GM21723 (cell line): ENCODE data around the gene CCNF.

Experiments used
- ATAC-seq: cut with Tn5 transposase; IDR thresholded peaks from one replicate; pipeline ENCODE4 v1.9.1; 2021; ENCODE audit warnings: mild to moderate bottlenecking, moderate library complexity; ENCODE audit not compliant: unreplicated experiment

CCNF gene

DNA sequence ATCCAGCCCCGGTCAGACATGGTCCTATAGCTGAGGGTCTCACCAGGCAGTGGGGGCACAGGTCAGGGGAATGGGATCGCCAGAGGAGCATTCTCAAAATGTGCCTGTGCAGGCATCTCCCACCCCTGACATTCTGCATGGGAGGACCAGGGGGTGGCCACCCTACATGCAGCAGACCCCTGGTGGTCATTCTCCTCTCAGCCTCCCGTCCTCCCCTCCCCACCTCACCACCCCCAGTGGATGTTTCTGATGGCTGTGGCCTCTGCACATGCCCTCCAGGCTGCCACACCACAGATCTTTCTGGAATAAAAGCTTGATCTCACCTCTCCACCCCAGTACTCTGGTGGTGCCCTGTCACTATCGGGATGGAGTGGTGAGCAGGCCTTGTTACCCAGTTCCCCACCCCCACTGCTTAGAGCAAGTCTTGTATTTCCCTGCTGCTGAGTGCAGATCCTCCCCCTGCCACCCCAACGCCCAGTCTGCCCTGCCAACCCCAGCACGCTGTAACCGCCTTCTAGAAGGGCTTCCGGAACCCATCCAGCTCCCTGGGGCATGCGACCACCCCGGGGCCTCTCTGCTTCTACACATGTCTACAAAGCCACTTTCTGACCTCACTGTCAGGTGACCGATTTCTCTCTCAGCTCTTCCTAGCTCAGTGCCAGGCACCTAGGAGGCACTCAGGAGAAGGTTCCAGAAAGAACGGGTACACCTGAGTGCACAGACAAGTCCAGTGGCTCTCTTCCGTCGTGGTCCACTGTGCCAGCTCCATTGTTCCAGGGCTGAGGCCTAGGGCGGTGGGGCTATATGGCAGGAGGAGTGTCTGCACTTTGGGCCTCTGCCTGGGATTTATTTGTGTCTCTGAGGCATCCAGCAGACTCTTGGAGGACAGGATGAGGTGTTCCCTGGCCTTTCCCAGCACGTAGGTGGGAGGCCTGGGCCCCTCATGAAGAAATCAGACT lies 55.0 kb downstream of the CCNF start:
- no peak for ATAC-seq

DNA sequence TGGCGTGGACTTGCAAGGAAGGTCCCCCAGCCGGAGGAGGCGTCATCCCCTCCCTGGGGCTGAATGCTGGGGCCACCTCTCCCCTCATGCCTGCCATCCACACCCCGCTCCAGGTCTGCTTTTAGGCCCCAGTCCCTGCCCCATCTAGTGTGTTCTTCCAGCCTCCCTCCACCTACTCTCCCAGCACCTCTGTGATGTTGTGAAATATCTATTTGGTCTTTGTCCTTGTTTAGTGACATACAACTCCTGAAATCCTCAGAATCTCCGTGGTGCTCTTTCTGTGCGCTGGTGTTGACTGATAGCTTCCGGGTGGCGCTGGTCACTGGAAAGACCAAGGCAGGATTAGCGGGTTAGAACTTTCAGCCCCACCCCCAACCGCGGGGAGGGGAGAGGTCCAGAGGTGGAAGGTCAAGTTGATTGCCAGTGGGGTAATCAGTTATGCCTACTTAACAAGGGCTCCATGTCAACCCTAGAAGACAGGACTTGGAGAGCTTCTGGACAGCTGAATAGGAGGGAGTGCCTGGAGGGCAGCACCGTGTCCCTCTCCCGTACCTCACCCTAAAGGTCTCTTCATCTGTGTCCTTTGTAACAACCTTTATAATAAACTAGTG lies 55.8 kb downstream of the CCNF start:
- no peak for ATAC-seq

DNA sequence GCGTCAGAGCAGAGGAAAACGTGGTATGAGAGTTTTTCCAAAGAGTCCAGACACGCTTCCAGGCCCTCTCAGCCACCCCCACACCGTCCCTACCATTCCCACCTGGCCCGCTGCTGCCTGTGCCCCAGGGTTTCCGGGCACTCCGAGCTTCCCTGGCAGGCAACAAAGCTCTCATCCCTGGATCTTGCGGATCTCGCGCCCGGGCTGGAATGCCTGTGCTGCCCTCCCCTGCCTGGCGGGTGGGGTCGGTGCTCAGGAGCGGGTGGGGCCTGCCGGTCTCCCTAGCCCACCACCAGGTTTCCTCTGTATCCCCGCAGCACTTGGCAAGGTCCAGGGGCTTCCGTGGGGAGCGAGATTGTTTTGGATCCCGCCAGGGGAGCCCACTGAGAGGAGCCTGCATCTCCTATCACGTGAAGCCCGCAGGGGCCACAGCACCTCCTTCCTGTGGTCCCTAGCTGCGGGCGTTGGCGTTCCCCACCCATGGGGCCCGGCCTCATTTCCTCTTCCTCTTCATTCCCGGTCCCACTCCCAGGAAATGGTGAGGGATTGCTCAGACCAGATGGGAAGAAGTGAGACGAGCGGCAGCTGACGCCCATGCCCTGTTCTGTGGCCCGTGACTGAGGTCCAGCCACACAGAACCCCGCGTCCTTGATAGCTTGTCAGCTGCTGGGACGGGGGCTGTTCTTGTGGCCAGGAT lies 56.7 kb downstream of the CCNF start:
- ATAC-seq: no peak

DNA sequence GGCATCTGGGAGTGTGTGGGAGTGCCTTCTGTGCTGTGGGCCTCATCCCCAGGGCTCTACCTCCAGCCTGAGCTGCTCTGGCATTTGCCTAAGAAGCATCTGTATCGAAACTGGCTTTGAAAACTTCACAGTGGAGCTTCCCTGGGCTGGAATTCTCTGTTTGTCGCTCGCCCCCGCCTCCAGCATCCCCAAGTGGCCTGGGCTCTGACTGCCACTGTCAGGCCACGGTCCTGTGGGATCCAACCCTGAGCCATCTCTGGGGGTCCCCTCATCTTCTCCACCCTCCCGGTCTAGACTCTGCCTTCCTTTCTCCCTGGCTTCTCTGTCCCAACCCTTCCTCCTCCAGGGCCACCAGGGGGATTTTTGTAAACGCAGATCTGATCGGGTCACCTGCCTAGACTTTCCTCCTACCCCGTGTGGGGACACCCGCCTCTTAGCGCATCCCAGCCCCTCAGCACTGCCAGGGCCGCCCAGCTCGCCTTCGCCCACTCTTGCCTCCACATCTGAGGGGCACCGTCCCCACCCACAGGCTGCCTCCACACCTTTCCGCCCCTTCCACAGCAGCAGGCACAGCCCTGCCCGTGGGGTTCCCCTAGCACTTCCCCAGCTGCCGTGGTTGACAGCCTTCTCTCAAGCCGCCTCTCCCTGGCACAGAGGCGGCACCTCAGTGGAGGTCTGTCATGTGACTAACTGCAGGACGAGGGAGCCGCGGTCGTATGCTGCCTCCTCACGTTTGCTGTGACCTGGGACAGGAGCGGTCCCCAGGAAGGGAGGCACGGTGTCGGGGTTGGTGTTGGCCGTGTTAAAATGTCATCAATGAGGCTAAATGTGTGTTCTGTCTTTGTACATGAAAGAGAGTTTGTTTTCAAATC lies 57.6 kb downstream of the CCNF start:
- ATAC-seq: peak; percentile 75

DNA sequence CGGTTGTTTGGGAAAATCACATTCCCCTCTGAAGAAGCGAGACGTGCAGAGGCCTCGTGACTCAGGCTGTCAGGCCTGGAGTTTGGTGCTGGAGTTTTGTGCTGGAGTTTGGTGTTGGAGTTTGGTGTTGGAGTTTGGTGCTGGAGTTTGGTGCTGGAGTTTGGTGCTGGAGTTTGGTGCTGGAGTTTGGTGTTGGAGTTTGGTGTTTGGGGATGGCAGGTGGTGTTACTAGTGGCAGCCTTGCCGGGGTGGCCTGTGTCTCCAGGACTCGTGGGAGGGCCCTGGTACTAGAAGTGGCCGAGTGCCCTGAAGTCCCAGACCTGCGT lies 58.2 kb downstream of the CCNF start:
- no peak for ATAC-seq

DNA sequence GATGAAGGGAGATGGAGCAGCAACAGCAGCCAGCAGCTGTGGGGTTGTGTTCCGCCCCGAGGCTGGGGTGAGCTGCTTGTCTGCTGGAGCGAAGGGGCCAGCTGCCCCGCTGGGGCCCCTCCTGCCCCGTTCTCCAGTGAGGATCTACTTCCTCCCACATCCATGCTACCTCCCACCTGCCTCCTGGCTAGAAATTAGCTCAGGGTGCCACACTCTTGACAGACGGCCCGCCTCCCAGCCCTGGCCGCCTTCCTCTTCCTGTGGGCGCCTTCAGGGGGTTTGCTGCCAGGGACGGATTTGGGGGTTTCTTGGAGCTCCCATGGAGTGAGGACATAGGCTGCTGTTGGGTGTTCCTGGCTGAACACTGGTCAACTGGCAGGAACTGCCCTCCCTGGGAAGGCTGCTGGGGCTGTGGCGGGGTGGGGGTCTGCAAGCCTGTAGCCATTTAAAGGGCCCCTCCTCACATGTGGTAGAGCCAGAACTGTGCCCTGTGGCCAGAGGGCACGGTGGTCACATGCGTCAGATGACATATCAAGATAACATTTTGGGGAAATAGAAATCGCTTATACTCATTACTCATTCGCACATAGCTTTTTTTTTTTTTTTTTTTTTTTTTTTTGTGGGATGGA lies 58.8 kb downstream of the CCNF start:
- ATAC-seq: no peak

DNA sequence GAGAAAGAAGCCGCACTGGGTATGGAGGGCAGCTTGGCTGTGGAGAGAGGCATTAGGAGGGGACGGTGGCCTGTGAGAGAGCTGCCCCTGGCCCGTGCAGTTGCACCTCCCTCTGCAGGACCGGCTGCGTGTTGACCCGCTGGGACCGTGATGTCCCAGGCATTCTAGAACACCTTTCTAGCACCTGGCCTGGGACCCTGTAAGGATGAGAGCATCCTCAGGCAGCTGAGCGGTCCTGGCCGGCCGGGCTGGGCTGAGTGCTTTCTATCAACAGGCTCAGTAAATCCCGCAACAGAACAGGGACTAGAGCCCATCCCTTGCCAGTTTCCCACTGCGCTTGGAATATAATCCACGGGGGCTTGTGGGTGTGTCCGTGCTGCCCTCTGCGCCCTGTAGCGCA lies 60.3 kb downstream of the CCNF start:
- ATAC-seq: no peak

DNA sequence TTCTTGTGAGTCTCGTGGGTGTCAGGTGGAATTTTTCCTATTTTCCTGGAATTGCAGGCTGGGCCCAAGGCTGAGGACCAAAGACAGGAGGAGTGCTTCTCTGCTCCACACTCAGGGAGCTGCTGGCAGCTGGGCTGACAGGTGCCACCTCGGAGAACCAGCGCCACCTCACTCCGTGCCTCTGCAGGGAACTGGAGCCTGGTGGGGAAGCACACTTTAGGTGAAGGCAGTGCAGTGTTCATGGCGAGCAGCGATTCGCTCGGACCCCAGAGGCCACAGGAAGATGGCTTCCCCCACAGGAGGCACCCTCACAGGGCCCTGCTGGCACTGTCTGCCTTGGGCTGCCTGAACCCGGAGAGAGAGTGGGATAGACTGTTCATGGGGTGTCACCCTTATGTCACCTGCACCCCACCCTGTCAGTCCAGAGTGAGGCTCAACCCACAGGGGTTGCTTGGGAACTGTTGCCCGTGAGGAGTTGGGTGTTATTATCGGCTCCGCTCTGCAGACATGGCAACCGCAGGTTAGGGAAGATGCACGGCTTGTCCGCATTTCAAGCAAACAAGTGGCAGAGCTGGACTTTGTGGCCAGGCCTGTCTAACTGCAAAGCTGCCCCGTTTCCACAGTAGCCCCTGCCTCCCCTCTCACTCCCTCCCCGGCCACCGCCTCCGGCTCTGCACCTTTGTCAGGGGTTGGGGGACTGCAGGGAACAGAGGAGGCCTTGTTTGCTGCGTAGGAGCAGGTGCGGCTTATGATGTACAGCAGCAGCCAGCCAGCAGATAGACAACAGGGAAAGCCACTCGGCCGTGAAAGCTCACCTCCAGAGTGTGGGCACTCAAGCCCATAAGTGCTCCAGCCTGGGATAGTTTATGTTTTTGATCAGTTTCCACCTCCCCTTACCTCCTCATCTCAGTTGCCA lies 61.2 kb downstream of the CCNF start:
- no peak for ATAC-seq

DNA sequence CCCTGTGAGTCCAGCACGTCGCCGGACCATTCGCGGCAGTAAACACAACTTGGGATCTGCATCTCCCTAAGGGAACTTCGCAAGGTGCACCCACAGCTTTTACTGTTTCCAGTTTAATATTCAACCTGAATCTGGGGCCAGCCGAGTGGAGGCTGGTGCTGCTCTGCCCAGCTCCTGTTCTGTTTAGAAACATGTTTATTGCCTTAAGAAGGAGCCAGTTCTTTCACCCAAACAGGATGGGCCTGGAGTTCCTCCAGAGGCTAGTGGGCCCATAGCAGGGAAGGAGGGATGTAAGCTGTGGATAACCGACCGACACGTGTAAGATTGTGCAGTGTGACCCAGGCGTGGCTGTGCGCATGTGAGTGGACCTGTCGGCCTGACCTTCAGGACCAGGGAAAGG lies 63.0 kb downstream of the CCNF start:
- no peak for ATAC-seq

DNA sequence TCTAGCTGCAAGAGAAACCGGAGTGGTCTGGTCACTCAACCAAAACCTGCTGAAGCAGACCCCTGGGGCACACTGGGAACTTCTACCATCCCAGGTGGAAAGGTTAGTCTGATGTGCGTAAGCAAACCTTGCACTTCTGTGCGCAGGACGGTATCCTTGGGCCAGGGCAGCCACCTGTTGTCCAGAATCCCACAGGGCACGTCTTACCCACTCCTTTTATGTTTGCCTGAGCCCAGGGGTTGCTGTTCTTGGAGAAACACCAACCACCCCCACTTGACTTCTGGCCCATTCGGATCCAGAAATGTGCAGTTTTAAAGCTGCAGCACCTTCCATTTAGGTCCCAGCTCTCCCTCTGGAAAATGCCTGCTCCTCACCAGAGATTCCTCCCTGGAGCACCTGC lies 64.4 kb downstream of the CCNF start:
- ATAC-seq: no peak

DNA sequence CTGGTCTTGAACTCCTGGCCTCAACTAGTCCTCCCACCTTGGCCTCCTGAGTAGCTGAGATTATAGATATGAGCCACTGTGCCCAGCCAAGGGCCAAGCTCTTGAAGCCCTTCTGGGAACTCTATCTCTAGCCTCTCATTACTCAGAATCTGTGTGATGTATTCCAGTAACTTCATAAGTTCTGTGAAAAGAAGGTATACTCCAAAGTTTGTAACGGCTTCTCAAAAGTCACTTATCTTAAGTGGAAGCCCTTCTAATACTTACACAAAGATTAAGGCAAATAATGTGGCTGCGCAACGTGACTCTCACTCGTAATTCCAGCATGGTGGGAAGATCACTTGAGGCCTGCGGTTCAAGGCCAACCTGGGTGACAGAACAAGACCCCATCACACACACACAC lies 65.4 kb downstream of the CCNF start:
- no peak for ATAC-seq

DNA sequence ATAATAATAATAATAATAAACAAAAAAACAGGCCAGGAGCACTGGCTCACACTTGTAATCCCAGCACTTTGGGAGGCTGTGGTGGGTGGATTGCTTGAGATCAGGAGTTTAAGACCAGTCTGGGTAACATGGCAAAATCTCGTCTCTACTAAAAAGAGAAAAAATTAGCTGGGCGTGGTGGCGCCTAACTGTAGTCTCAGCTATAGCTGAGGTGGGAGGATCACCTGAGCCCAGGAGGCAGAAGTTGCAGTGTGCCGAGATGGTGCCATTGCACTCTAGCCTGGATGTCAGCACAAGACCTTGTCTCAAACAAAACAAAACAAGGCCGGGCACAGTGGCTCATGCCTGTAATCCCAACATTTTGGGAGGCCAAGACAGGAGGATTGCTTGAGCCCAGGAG lies 65.8 kb downstream of the CCNF start:
- no peak for ATAC-seq

DNA sequence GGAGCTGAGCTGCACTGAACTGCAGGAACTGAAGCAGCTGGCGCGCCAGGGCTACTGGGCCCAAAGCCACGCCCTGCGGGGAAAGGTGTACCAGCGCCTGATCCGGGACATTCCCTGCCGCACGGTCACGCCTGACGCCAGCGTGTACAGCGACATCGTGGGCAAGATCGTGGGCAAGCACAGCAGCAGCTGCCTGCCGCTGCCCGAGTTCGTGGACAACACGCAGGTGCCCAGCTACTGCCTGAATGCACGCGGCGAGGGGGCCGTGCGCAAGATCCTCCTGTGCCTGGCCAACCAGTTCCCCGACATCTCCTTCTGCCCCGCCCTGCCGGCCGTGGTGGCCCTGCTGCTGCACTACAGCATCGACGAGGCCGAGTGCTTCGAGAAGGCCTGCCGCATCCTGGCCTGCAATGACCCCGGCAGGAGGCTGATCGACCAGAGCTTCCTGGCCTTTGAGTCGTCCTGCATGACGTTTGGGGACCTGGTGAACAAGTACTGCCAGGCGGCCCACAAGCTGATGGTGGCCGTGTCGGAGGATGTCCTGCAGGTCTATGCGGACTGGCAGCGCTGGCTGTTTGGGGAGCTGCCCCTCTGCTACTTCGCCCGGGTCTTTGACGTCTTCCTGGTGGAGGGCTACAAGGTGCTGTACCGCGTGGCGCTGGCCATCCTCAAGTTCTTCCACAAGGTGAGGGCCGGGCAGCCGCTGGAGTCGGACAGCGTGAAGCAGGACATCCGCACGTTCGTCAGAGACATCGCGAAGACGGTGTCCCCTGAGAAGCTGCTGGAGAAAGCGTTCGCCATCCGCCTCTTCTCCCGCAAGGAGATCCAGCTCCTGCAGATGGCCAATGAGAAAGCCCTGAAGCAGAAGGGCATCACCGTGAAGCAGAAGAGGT lies 67.2 kb downstream of the CCNF start:
- ATAC-seq: no peak

DNA sequence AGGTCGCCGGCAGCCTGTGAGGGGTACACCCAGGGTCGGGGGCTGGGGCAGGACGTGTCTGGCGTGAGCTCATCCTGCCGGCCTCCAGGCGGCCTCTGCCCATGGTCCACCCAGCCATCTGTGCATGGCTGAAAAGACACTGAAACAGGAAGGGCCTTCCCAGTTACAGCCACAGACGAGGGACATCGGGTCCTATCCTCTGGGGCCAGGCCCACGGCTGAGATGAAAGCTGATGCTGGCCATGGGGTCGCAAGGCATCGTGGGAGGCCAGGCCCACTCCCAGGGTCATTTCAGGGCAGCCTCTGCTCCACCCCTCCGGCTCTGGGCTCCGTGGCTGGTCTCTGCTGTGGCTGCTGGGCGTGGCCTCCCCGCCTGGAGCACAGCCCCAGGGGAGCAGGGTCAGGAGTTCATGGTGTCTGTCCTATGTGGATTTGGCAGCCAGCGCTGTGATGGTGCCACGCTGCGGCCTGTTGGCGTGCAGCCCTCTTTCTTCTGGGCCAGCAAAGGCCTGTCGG lies 67.9 kb downstream of the CCNF start:
- ATAC-seq: no peak

DNA sequence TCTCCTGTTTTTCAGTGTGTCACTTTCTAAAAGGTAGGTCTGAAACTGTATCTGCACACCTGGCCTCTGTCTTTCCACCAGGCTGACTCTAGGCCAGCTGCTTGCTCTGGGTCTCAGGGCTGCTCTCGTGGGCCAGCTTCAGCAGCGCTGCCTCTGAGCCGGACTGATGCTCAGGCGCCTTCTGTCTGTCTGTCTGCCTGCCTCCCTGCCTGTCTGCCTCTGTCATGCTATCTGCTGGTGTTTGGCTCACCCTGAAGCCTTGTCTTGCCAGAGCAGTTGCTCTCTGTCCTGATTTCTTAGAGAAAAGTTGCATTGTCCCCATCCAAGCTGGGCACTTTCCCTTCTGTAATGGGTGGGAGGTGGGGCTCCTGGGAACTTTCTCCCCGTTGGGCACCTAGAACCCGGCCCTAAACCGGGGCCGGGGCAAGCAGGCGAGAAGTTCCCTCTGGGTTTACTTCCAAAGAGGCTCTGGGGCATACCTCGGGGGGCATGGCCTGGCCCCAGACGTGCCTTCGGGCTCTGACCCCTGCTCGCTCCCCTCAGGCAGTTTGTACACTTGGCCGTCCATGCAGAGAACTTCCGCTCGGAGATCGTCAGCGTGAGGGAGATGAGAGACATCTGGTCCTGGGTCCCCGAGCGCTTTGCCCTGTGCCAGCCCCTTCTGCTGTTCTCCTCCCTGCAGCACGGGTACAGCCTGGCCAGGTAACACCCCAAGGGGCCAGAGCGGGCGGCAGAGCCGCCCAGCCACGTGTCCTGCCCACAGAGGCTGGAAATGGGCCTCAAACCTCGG lies 68.6 kb downstream of the CCNF start:
- no peak for ATAC-seq

DNA sequence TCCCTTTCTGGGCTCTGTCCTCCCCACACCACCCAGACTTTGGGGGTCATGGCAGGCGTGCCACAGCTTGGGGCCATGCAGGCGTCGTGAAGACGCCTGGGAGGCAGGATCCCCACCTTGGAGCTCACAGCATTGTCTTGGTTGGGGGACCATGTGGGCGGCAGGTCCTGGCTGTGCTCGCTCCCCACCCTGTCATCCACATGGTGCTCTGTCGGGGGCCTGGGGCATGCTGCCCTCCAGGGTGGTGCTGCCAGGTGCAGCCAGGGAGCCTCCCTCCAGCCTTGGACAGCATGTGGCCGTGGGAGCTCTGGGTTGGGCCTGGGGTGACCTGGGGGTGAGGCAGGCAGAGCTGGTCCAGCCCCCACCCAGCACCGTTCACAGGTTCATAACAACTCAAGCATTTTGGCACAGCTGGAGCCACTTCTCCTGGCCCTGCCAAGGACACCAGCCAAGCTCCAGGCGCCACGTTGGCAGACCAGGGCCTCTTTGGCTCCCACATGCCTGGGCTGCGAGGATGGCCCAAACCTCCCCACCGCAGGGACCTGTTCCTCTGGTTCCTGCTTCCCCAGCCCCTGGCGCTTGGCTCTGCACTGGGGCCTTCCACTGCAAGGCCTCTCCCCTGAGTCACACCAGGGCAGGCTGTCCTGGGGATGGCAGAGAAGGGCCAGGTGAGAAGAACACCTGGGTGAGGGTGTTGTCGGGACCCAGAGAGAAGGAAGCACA lies 69.4 kb downstream of the CCNF start:
- ATAC-seq: no peak

DNA sequence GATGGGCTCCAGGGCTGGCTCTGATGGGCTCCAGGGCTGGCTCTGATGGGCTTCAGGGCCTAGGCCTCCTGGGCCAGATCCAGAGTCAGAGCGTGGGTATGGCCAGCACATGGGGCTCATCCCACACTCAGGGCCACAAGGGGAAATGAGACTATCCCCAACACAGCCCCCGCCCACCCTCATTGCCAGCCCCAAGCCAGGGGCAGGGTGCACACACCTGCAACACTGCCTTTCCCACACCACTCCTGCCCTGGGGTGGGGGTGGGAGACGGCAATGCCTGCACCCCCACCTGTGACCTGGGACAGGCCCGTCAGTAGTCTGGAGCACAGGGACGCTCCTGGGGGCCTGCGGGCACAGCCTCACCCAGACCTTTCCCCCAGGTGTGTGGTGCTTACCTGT lies 70.2 kb downstream of the CCNF start:
- no peak for ATAC-seq
